Motor neuron (in vitro differentiated cells): ENCODE data around the gene RBM23. TPM values are rescaled to one million over a fixed set of nuclear protein-coding genes. Genes with fewer than 3 reads are reported as not detected.

Experiments used
- ATAC-seq, 8 experiments: fragments of 200-7000 bp; cut with Tn5 transposase; replicated peaks in 6 of 8; 2 replicates each; pipeline ENCODE4 v1.8.0; 2021; ENCODE audit warnings: mild to moderate bottlenecking in 8 of 8, moderate library complexity in 8 of 8
- H3K27ac ChIP-seq, 2 donors: fragments of 250-450 bp; sonication (Bioruptor Pico); 2 replicates each; pipeline ENCODE4 v1.9.0; 2021; ENCODE audit warnings: antibody characterized with exemption in 2 of 2, mild to moderate bottlenecking in 2 of 2, moderate library complexity in 1 of 2
- H3K4me1 ChIP-seq, 2 donors: fragments of 250-450 bp; sonication (Bioruptor Pico); replicated peaks in 1 of 2; 2 replicates each; pipeline ENCODE4 v1.6.1; 2021; ENCODE audit warnings: antibody characterized with exemption in 2 of 2, mild to moderate bottlenecking in 2 of 2, moderate library complexity in 1 of 2
- H3K4me3 ChIP-seq, 5 donors: fragments of 250-450 bp; sonication (Bioruptor Pico); 2 replicates each; pipeline ENCODE4 v1.9.0; 2021; ENCODE audit warnings: antibody characterized with exemption in 5 of 5, mild to moderate bottlenecking in 5 of 5, moderate library complexity in 4 of 5
- WGBS, 10 experiments: fragments of 450-650 bp; shearing (Covaris generic); methylation state at CpG; one replicate each; pipeline ENCODE4 v1.0.0; 2022; 5-methylcytosine and 5-hydroxymethylcytosine counted together
- in situ Hi-C, 9 experiments: fragments of 400-800 bp; cut with MboI; loops; one replicate each; pipeline ENCODE4 v1.15.0; 2021; ENCODE audit warnings: low sequenced_read_pairs in 9 of 9, low pct_unique_long_range_greater_than_20kb in 2 of 9; ENCODE audit not compliant: unreplicated experiment in 9 of 9
- total RNA-seq, 8 experiments: library from RNA; unstranded; fragments of 300-600 nt; gene quantifications; 2 replicates each; pipeline versions ENCODE4 v1.2.3 to v1.2.4, GENCODE V29; 2022

Gene RBM23
- total RNA-seq, 8 experiments from 2014 or later, result 41.7 to 90.1 (median 56.0) TPM

- ATAC-seq, result no peak
- in situ Hi-C loops, result no loop called here
- H3K4me1 ChIP-seq, result peaks cover 8 to 9% of the 10 kb centered on the region in 2 donors
- no peak overlapping the region for H3K27ac ChIP-seq
- no peak overlapping the region for H3K4me3 ChIP-seq
- 60 to 100% (median 87%) methylated on average over 1 to 4 of the region's 7 CpGs; no CpG with 5 or more reads in 3 of the 10 experiments for WGBS, 10 experiments
These were observed 26.5 kb downstream of the RBM23 start for GRCh38 chr14:22892488-22892887.

GRCh38 chr14:22890416-22890815, 28.5 kb downstream of the RBM23 start:
- 0 to 100% (median 83%) methylated on average over 1 of the region's 1 CpG; no CpG with 5 or more reads in 4 of the 10 experiments for WGBS, 10 experiments
- no peak overlapping the region for H3K27ac ChIP-seq
- no peak for ATAC-seq
- H3K4me3 ChIP-seq, result no peak overlapping the region
- in situ Hi-C loops, result no loop called here
- H3K4me1 ChIP-seq, result peaks cover 19 to 21% of the 10 kb centered on the region in 2 donors

- WGBS, 10 experiments, result 80 to 100% (median 91%) methylated on average over 1 to 2 of the region's 4 CpGs; no CpG with 5 or more reads in 6 of the 10 experiments
- Histone ChIP-seq H3K4me1 (peaks cover 34 to 35% of the 10 kb centered on the region in 2 donors), H3K27ac (no peak overlapping the region), H3K4me3 (no peak overlapping the region)
- no peak for ATAC-seq
- in situ Hi-C loops, result no loop called here
These were observed 30.3 kb downstream of the RBM23 start for GRCh38 chr14:22888662-22889061.

GRCh38 chr14:22887990-22888378, 31.0 kb downstream of the RBM23 start:
- H3K27ac ChIP-seq, result peak overlapping the region in 1 of 2 donors; percentile 75
- H3K4me1 ChIP-seq, result peaks cover 34 to 41% of the 10 kb centered on the region in 2 donors
- no peak for ATAC-seq
- peak overlapping the region in 4 of 5 donors; percentile 35 to 58 (median 53) for H3K4me3 ChIP-seq
- 33 to 100% (median 60%) methylated on average over 1 to 2 of the region's 5 CpGs; no CpG with 5 or more reads in 7 of the 10 experiments for WGBS, 10 experiments
- in situ Hi-C loops, result no loop called here

GRCh38 chr14:22887260-22887989, 31.5 kb downstream of the RBM23 start:
- Histone ChIP-seq H3K27ac (peak overlapping the region; percentile 75 to 82), H3K4me3 (peak overlapping the region; percentile 35 to 58 (median 49)), H3K4me1 (peaks cover 38 to 45% of the 10 kb centered on the region in 2 donors)
- 0 to 100% (median 25%) methylated on average over 1 to 9 of the region's 11 CpGs; no CpG with 5 or more reads in 4 of the 10 experiments for WGBS, 10 experiments
- ATAC-seq, result peak; percentile 17 to 61 (median 56)
- in situ Hi-C loops, result no loop called here

- Histone ChIP-seq H3K27ac (peak overlapping the region; percentile 75 to 82), H3K4me1 (peaks cover 45 to 51% of the 10 kb centered on the region in 2 donors), H3K4me3 (peak overlapping the region; percentile 35 to 58 (median 49))
- 0 to 27% (median 6%) methylated on average over 2 to 12 of the region's 77 CpGs; no CpG with 5 or more reads in 2 of the 10 experiments for WGBS, 10 experiments
- peak; percentile 35 to 77 (median 52) for ATAC-seq
- in situ Hi-C loops, result no loop called here
These were observed 32.3 kb downstream of the RBM23 start for GRCh38 chr14:22886500-22887259.

GRCh38 chr14:22885975-22886374, 33.0 kb downstream of the RBM23 start:
- Histone ChIP-seq H3K4me3 (peak overlapping the region in 4 of 5 donors; percentile 46 to 58 (median 53)), H3K4me1 (peaks cover 48 to 51% of the 10 kb centered on the region in 2 donors), H3K27ac (peak overlapping the region; percentile 65 to 82)
- in situ Hi-C loops, result no loop called here
- ATAC-seq, result no peak
- 90 to 100% (median 94%) methylated on average over 2 to 10 of the region's 21 CpGs; no CpG with 5 or more reads in 4 of the 10 experiments for WGBS, 10 experiments

GRCh38 chr14:22884738-22885523, 34.0 kb downstream of the RBM23 start:
- Histone ChIP-seq H3K27ac (peak overlapping the region in 1 of 2 donors; percentile 87), H3K4me3 (no peak overlapping the region), H3K4me1 (peaks cover 48 to 51% of the 10 kb centered on the region in 2 donors)
- 83 to 100% (median 92%) methylated on average over 1 to 4 of the region's 11 CpGs; no CpG with 5 or more reads in 6 of the 10 experiments for WGBS, 10 experiments
- in situ Hi-C loops, result no loop called here
- ATAC-seq, result no peak

GRCh38 chr14:22884076-22884737, 34.7 kb downstream of the RBM23 start:
- in situ Hi-C loops, result no loop called here
- 50 to 100% (median 69%) methylated on average over 1 to 4 of the region's 7 CpGs; no CpG with 5 or more reads in 5 of the 10 experiments for WGBS, 10 experiments
- Histone ChIP-seq H3K4me1 (peaks cover 48 to 51% of the 10 kb centered on the region in 2 donors), H3K4me3 (peak overlapping the region; percentile 37 to 47 (median 41)), H3K27ac (peak overlapping the region; percentile 87 to 93)
- ATAC-seq, result no peak

GRCh38 chr14:22883173-22883976, 35.6 kb downstream of the RBM23 start, which contains the start of gene REM2:
TSS of gene REM2 (plus strand) at chr14:22883222. CDS start at chr14:22883288, 66 bp downstream.
- in situ Hi-C loops, result no loop called here
- H3K27ac ChIP-seq, result peak within 1 kb of the TSS; percentile 87 to 93
- 8 to 100% (median 38%) methylated on average over 1 to 3 of the region's 15 CpGs; no CpG with 5 or more reads in 4 of the 10 experiments for WGBS, 10 experiments
- H3K4me1 ChIP-seq, result peaks cover 46 to 51% of the 10 kb centered on the region in 2 donors
- peak within 1 kb of the TSS; percentile 37 to 47 (median 41) for H3K4me3 ChIP-seq
- peak in 5 of 8 experiments; percentile 28 to 65 (median 53) for ATAC-seq

GRCh38 chr14:22882529-22883172, 36.3 kb downstream of the RBM23 start:
- ATAC-seq, result peak; percentile 10 to 72 (median 62)
- peaks cover 39 to 45% of the 10 kb centered on the region in 2 donors for H3K4me1 ChIP-seq
- peak overlapping the region; percentile 63 to 93 for H3K27ac ChIP-seq
- WGBS, 10 experiments, result 0 to 100% (median 50%) methylated on average over 1 to 2 of the region's 6 CpGs; no CpG with 5 or more reads in 5 of the 10 experiments
- in situ Hi-C loops, result no loop called here
- H3K4me3 ChIP-seq, result peak overlapping the region; percentile 37 to 47 (median 41)
